ENCODE data around the gene TSPAN9.

TSPAN9 gene

GRCh38 chr12:3113671-3114325 lies 36.6 kb downstream of the TSPAN9 start:
- Histone ChIP-seq H3K9ac (ENCODE audit: low read depth in 1 of 2, low read length in 2 of 2) (no peak overlapping the region), H3K27ac (ENCODE audit: low read depth in 2 of 2, low read length in 2 of 2) (no peak overlapping the region), H3K27me3 (ENCODE audit: control insufficient read depth in 2 of 2, insufficient read depth in 2 of 2, low read length in 2 of 2) (no peaks in the 10 kb centered on the region), H3K4me3 (ENCODE audit: low read length in 2 of 2) (no peak overlapping the region), H3K36me3 (ENCODE audit: control insufficient read depth in 2 of 2, insufficient read depth in 2 of 2, low read length in 2 of 2) (no peaks in the 10 kb centered on the region), H3K4me1 (ENCODE audit: control insufficient read depth in 2 of 2, insufficient read depth in 2 of 2, low read length in 2 of 2) (no peaks in the 10 kb centered on the region), H3K9me3 (ENCODE audit: control insufficient read depth in 2 of 2, low read length in 2 of 2) (no peaks in the 10 kb centered on the region)

- Histone ChIP-seq H3K27me3 (ENCODE audit: control insufficient read depth in 2 of 2, insufficient read depth in 2 of 2, low read length in 2 of 2) (no peaks in the 10 kb centered on the region), H3K36me3 (ENCODE audit: control insufficient read depth in 2 of 2, insufficient read depth in 2 of 2, low read length in 2 of 2) (no peaks in the 10 kb centered on the region), H3K4me1 (ENCODE audit: control insufficient read depth in 2 of 2, insufficient read depth in 2 of 2, low read length in 2 of 2) (no peaks in the 10 kb centered on the region), H3K9ac (ENCODE audit: low read depth in 1 of 2, low read length in 2 of 2) (no peak overlapping the region), H3K27ac (ENCODE audit: low read depth in 2 of 2, low read length in 2 of 2) (no peak overlapping the region), H3K4me3 (ENCODE audit: low read length in 2 of 2) (no peak overlapping the region), H3K9me3 (ENCODE audit: control insufficient read depth in 2 of 2, low read length in 2 of 2) (no peaks in the 10 kb centered on the region)
These were observed 37.5 kb downstream of the TSPAN9 start for GRCh38 chr12:3114671-3115070.

- H3K9ac ChIP-seq (ENCODE audit: low read depth in 1 of 2, low read length in 2 of 2) = no peak overlapping the region
- H3K4me3 ChIP-seq (ENCODE audit: low read length in 2 of 2) = no peak overlapping the region
- H3K9me3 ChIP-seq (ENCODE audit: control insufficient read depth in 2 of 2, low read length in 2 of 2) = no peaks in the 10 kb centered on the region
- H3K27ac ChIP-seq (ENCODE audit: low read depth in 2 of 2, low read length in 2 of 2) = no peak overlapping the region
- H3K36me3 ChIP-seq (ENCODE audit: control insufficient read depth in 2 of 2, insufficient read depth in 2 of 2, low read length in 2 of 2) = no peaks in the 10 kb centered on the region
- H3K4me1 ChIP-seq (ENCODE audit: control insufficient read depth in 2 of 2, insufficient read depth in 2 of 2, low read length in 2 of 2) = no peaks in the 10 kb centered on the region
- H3K27me3 ChIP-seq (ENCODE audit: control insufficient read depth in 2 of 2, insufficient read depth in 2 of 2, low read length in 2 of 2) = no peaks in the 10 kb centered on the region
These were observed 37.9 kb downstream of the TSPAN9 start for GRCh38 chr12:3115078-3115477.

- no peaks in the 10 kb centered on the region for H3K27me3 ChIP-seq (ENCODE audit: control insufficient read depth in 2 of 2, insufficient read depth in 2 of 2, low read length in 2 of 2)
- no peaks in the 10 kb centered on the region for H3K36me3 ChIP-seq (ENCODE audit: control insufficient read depth in 2 of 2, insufficient read depth in 2 of 2, low read length in 2 of 2)
- peaks cover 0 to 4% of the 10 kb centered on the region in 2 donors for H3K4me1 ChIP-seq (ENCODE audit: control insufficient read depth in 2 of 2, insufficient read depth in 2 of 2, low read length in 2 of 2)
- no peak overlapping the region for H3K27ac ChIP-seq (ENCODE audit: low read depth in 2 of 2, low read length in 2 of 2)
- H3K4me3 ChIP-seq (ENCODE audit: low read length in 2 of 2) = no peak overlapping the region
- no peak overlapping the region for H3K9ac ChIP-seq (ENCODE audit: low read depth in 1 of 2, low read length in 2 of 2)
- no peaks in the 10 kb centered on the region for H3K9me3 ChIP-seq (ENCODE audit: control insufficient read depth in 2 of 2, low read length in 2 of 2)
These were observed 39.1 kb downstream of the TSPAN9 start for GRCh38 chr12:3116106-3116844.

- H3K27me3 ChIP-seq (ENCODE audit: control insufficient read depth in 2 of 2, insufficient read depth in 2 of 2, low read length in 2 of 2) = no peaks in the 10 kb centered on the region
- H3K27ac ChIP-seq (ENCODE audit: low read depth in 2 of 2, low read length in 2 of 2) = no peak overlapping the region
- H3K9ac ChIP-seq (ENCODE audit: low read depth in 1 of 2, low read length in 2 of 2) = no peak overlapping the region
- peaks cover 0 to 4% of the 10 kb centered on the region in 2 donors for H3K4me1 ChIP-seq (ENCODE audit: control insufficient read depth in 2 of 2, insufficient read depth in 2 of 2, low read length in 2 of 2)
- no peaks in the 10 kb centered on the region for H3K36me3 ChIP-seq (ENCODE audit: control insufficient read depth in 2 of 2, insufficient read depth in 2 of 2, low read length in 2 of 2)
- H3K4me3 ChIP-seq (ENCODE audit: low read length in 2 of 2) = no peak overlapping the region
- H3K9me3 ChIP-seq (ENCODE audit: control insufficient read depth in 2 of 2, low read length in 2 of 2) = no peaks in the 10 kb centered on the region
These were observed 40.0 kb downstream of the TSPAN9 start for GRCh38 chr12:3117144-3117581.

- Histone ChIP-seq H3K9me3 (ENCODE audit: control insufficient read depth in 2 of 2, low read length in 2 of 2) (no peaks in the 10 kb centered on the region), H3K4me3 (ENCODE audit: low read length in 2 of 2) (no peak overlapping the region), H3K36me3 (ENCODE audit: control insufficient read depth in 2 of 2, insufficient read depth in 2 of 2, low read length in 2 of 2) (no peaks in the 10 kb centered on the region), H3K9ac (ENCODE audit: low read depth in 1 of 2, low read length in 2 of 2) (no peak overlapping the region), H3K27ac (ENCODE audit: low read depth in 2 of 2, low read length in 2 of 2) (no peak overlapping the region), H3K4me1 (ENCODE audit: control insufficient read depth in 2 of 2, insufficient read depth in 2 of 2, low read length in 2 of 2) (peaks cover 0 to 4% of the 10 kb centered on the region in 2 donors), H3K27me3 (ENCODE audit: control insufficient read depth in 2 of 2, insufficient read depth in 2 of 2, low read length in 2 of 2) (no peaks in the 10 kb centered on the region)
These were observed 40.4 kb downstream of the TSPAN9 start for GRCh38 chr12:3117591-3118015.

- H3K4me1 ChIP-seq (ENCODE audit: control insufficient read depth in 2 of 2, insufficient read depth in 2 of 2, low read length in 2 of 2) = peaks cover 0 to 4% of the 10 kb centered on the region in 2 donors
- H3K9me3 ChIP-seq (ENCODE audit: control insufficient read depth in 2 of 2, low read length in 2 of 2) = no peaks in the 10 kb centered on the region
- H3K9ac ChIP-seq (ENCODE audit: low read depth in 1 of 2, low read length in 2 of 2) = no peak overlapping the region
- no peaks in the 10 kb centered on the region for H3K27me3 ChIP-seq (ENCODE audit: control insufficient read depth in 2 of 2, insufficient read depth in 2 of 2, low read length in 2 of 2)
- H3K4me3 ChIP-seq (ENCODE audit: low read length in 2 of 2) = no peak overlapping the region
- H3K27ac ChIP-seq (ENCODE audit: low read depth in 2 of 2, low read length in 2 of 2) = no peak overlapping the region
- H3K36me3 ChIP-seq (ENCODE audit: control insufficient read depth in 2 of 2, insufficient read depth in 2 of 2, low read length in 2 of 2) = no peaks in the 10 kb centered on the region
These were observed 42.1 kb downstream of the TSPAN9 start for GRCh38 chr12:3119192-3119755.

- no peak overlapping the region for H3K27ac ChIP-seq (ENCODE audit: low read depth in 2 of 2, low read length in 2 of 2)
- H3K4me1 ChIP-seq (ENCODE audit: control insufficient read depth in 2 of 2, insufficient read depth in 2 of 2, low read length in 2 of 2) = peaks cover 0 to 4% of the 10 kb centered on the region in 2 donors
- H3K27me3 ChIP-seq (ENCODE audit: control insufficient read depth in 2 of 2, insufficient read depth in 2 of 2, low read length in 2 of 2) = no peaks in the 10 kb centered on the region
- no peaks in the 10 kb centered on the region for H3K36me3 ChIP-seq (ENCODE audit: control insufficient read depth in 2 of 2, insufficient read depth in 2 of 2, low read length in 2 of 2)
- no peak overlapping the region for H3K4me3 ChIP-seq (ENCODE audit: low read length in 2 of 2)
- no peaks in the 10 kb centered on the region for H3K9me3 ChIP-seq (ENCODE audit: control insufficient read depth in 2 of 2, low read length in 2 of 2)
- H3K9ac ChIP-seq (ENCODE audit: low read depth in 1 of 2, low read length in 2 of 2) = no peak overlapping the region
These were observed 42.8 kb downstream of the TSPAN9 start for GRCh38 chr12:3119756-3120601.

- H3K9ac ChIP-seq (ENCODE audit: low read depth in 1 of 2, low read length in 2 of 2) = no peak overlapping the region
- H3K9me3 ChIP-seq (ENCODE audit: control insufficient read depth in 2 of 2, low read length in 2 of 2) = no peaks in the 10 kb centered on the region
- H3K27me3 ChIP-seq (ENCODE audit: control insufficient read depth in 2 of 2, insufficient read depth in 2 of 2, low read length in 2 of 2) = no peaks in the 10 kb centered on the region
- H3K36me3 ChIP-seq (ENCODE audit: control insufficient read depth in 2 of 2, insufficient read depth in 2 of 2, low read length in 2 of 2) = no peaks in the 10 kb centered on the region
- peaks cover 0 to 4% of the 10 kb centered on the region in 2 donors for H3K4me1 ChIP-seq (ENCODE audit: control insufficient read depth in 2 of 2, insufficient read depth in 2 of 2, low read length in 2 of 2)
- H3K27ac ChIP-seq (ENCODE audit: low read depth in 2 of 2, low read length in 2 of 2) = no peak overlapping the region
- no peak overlapping the region for H3K4me3 ChIP-seq (ENCODE audit: low read length in 2 of 2)
These were observed 43.5 kb downstream of the TSPAN9 start for GRCh38 chr12:3120701-3121100.

All from mucosa of rectum (tissue), 2 donors.